ENCODE measurements around the gene RPF1. TPM values are rescaled to one million over a fixed set of nuclear protein-coding genes. Genes with fewer than 3 reads are reported as not detected.

The RPF1 gene
- total RNA-seq, 1 donor from 2014 or later, result 18.4 TPM

- Mint-ChIP-seq H3K9me3 (ENCODE audit: unreplicated experiment) (peaks cover 5% of the 10 kb centered on the region), H3K27ac (ENCODE audit: unreplicated experiment) (no peak overlapping the region), H3K4me3 (ENCODE audit: unreplicated experiment) (peak overlapping the region; percentile 5), H3K4me1 (ENCODE audit: unreplicated experiment) (peaks cover 19% of the 10 kb centered on the region), H3K36me3 (ENCODE audit: low read depth, unreplicated experiment) (peaks cover 6% of the 10 kb centered on the region), H3K27me3 (ENCODE audit: unreplicated experiment) (peaks cover 10% of the 10 kb centered on the region)
- TF ChIP-seq CTCF (IDR thresholded peaks at IDR 0.05; ENCODE audit: unreplicated experiment), result no peak
- no peak for DNase-seq (ENCODE audit: low spot score)
These were observed 29.4 kb downstream of the RPF1 start for GRCh38 chr1:84508510-84508909.

- peaks cover 5% of the 10 kb centered on the region for H3K9me3 Mint-ChIP-seq (ENCODE audit: unreplicated experiment)
- no peak overlapping the region for H3K27ac Mint-ChIP-seq (ENCODE audit: unreplicated experiment)
- DNase-seq (ENCODE audit: low spot score), result no peak
- no peak for TF ChIP-seq CTCF (IDR thresholded peaks at IDR 0.05; ENCODE audit: unreplicated experiment)
- peaks cover 15% of the 10 kb centered on the region for H3K4me1 Mint-ChIP-seq (ENCODE audit: unreplicated experiment)
- H3K4me3 Mint-ChIP-seq (ENCODE audit: unreplicated experiment), result no peak overlapping the region
- peaks cover 10% of the 10 kb centered on the region for H3K27me3 Mint-ChIP-seq (ENCODE audit: unreplicated experiment)
- peaks cover 6% of the 10 kb centered on the region for H3K36me3 Mint-ChIP-seq (ENCODE audit: low read depth, unreplicated experiment)
These were observed 30.0 kb downstream of the RPF1 start for GRCh38 chr1:84509029-84509428.

- peaks cover 5% of the 10 kb centered on the region for H3K9me3 Mint-ChIP-seq (ENCODE audit: unreplicated experiment)
- TF ChIP-seq CTCF (IDR thresholded peaks at IDR 0.05; ENCODE audit: unreplicated experiment), result no peak
- peaks cover 6% of the 10 kb centered on the region for H3K27me3 Mint-ChIP-seq (ENCODE audit: unreplicated experiment)
- no peak overlapping the region for H3K4me3 Mint-ChIP-seq (ENCODE audit: unreplicated experiment)
- peaks cover 4% of the 10 kb centered on the region for H3K36me3 Mint-ChIP-seq (ENCODE audit: low read depth, unreplicated experiment)
- H3K27ac Mint-ChIP-seq (ENCODE audit: unreplicated experiment), result no peak overlapping the region
- H3K4me1 Mint-ChIP-seq (ENCODE audit: unreplicated experiment), result peaks cover 4% of the 10 kb centered on the region
- DNase-seq (ENCODE audit: low spot score), result no peak
These were observed 31.1 kb downstream of the RPF1 start for GRCh38 chr1:84510165-84510564.

GRCh38 chr1:84510668-84511067, 31.6 kb downstream of the RPF1 start:
- TF ChIP-seq CTCF (IDR thresholded peaks at IDR 0.05; ENCODE audit: unreplicated experiment), result no peak
- Mint-ChIP-seq H3K27me3 (ENCODE audit: unreplicated experiment) (peaks cover 2% of the 10 kb centered on the region), H3K9me3 (ENCODE audit: unreplicated experiment) (no peaks in the 10 kb centered on the region), H3K4me1 (ENCODE audit: unreplicated experiment) (no peaks in the 10 kb centered on the region), H3K36me3 (ENCODE audit: low read depth, unreplicated experiment) (no peaks in the 10 kb centered on the region), H3K4me3 (ENCODE audit: unreplicated experiment) (no peak overlapping the region), H3K27ac (ENCODE audit: unreplicated experiment) (no peak overlapping the region)
- DNase-seq (ENCODE audit: low spot score), result no peak

GRCh38 chr1:84524590-84524989, 45.5 kb downstream of the RPF1 start:
- H3K4me1 Mint-ChIP-seq (ENCODE audit: unreplicated experiment), result no peaks in the 10 kb centered on the region
- no peak overlapping the region for H3K27ac Mint-ChIP-seq (ENCODE audit: unreplicated experiment)
- no peaks in the 10 kb centered on the region for H3K9me3 Mint-ChIP-seq (ENCODE audit: unreplicated experiment)
- H3K36me3 Mint-ChIP-seq (ENCODE audit: low read depth, unreplicated experiment), result no peaks in the 10 kb centered on the region
- no peaks in the 10 kb centered on the region for H3K27me3 Mint-ChIP-seq (ENCODE audit: unreplicated experiment)
- no peak for DNase-seq (ENCODE audit: low spot score)
- no peak overlapping the region for H3K4me3 Mint-ChIP-seq (ENCODE audit: unreplicated experiment)
- no peak for TF ChIP-seq CTCF (IDR thresholded peaks at IDR 0.05; ENCODE audit: unreplicated experiment)
